ENCODE measurements around the gene DNAL4. TPM values are rescaled to one million over a fixed set of nuclear protein-coding genes. Genes with fewer than 3 reads are reported as not detected.

Gene DNAL4
- total RNA-seq, 1 donor from 2014 or later, result 46.9 TPM

DNA sequence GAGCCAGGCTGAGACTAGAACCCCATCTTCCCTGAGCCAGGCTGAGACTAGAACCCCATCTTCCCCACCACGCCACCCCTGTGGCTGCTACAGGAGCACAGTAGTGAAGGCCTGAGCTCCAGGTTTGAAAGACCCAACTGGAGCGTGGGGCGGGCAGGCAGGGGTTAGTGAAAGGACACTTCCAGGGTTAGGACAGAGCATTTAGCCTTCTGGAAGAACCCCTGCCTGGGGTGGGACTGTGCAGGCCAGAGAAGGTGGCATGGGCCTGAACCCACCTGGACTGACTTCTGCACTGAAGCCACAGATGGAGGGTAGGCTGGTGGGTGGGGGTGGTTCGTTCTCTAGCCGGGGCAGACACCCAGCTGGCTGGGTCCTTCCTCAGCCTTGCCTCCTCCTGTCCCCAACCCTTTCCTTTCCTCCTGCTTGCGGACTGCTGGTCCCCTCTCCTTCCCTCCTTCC, 62.2 kb downstream of the DNAL4 start:
- TF ChIP-seq, protein P1, sequence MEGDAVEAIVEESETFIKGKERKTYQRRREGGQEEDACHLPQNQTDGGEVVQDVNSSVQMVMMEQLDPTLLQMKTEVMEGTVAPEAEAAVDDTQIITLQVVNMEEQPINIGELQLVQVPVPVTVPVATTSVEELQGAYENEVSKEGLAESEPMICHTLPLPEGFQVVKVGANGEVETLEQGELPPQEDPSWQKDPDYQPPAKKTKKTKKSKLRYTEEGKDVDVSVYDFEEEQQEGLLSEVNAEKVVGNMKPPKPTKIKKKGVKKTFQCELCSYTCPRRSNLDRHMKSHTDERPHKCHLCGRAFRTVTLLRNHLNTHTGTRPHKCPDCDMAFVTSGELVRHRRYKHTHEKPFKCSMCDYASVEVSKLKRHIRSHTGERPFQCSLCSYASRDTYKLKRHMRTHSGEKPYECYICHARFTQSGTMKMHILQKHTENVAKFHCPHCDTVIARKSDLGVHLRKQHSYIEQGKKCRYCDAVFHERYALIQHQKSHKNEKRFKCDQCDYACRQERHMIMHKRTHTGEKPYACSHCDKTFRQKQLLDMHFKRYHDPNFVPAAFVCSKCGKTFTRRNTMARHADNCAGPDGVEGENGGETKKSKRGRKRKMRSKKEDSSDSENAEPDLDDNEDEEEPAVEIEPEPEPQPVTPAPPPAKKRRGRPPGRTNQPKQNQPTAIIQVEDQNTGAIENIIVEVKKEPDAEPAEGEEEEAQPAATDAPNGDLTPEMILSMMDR (IDR thresholded peaks at IDR 0.05; ENCODE audit: insufficient read depth, low read length, poor library complexity, severe bottlenecking), result no peak
- Histone ChIP-seq H3K27me3 (ENCODE audit: control insufficient read depth, insufficient read depth, low read length) (no peaks in the 10 kb centered on the region), H3K4me3 (ENCODE audit: low read depth, low read length) (no peak overlapping the region), H3K36me3 (ENCODE audit: control insufficient read depth, insufficient read depth, low read length) (peaks cover 7% of the 10 kb centered on the region)
- DNase-seq (ENCODE audit: low read depth), result no peak

GRCh38 chr22:38730411-38730871, 63.5 kb downstream of the DNAL4 start:
- TF ChIP-seq, protein P1 (IDR thresholded peaks at IDR 0.05; ENCODE audit: insufficient read depth, low read length, poor library complexity, severe bottlenecking), result no peak
- peaks cover 9% of the 10 kb centered on the region for H3K36me3 ChIP-seq (ENCODE audit: control insufficient read depth, insufficient read depth, low read length)
- no peaks in the 10 kb centered on the region for H3K27me3 ChIP-seq (ENCODE audit: control insufficient read depth, insufficient read depth, low read length)
- no peak overlapping the region for H3K4me3 ChIP-seq (ENCODE audit: low read depth, low read length)
- DNase-seq (ENCODE audit: low read depth), result no peak

DNA sequence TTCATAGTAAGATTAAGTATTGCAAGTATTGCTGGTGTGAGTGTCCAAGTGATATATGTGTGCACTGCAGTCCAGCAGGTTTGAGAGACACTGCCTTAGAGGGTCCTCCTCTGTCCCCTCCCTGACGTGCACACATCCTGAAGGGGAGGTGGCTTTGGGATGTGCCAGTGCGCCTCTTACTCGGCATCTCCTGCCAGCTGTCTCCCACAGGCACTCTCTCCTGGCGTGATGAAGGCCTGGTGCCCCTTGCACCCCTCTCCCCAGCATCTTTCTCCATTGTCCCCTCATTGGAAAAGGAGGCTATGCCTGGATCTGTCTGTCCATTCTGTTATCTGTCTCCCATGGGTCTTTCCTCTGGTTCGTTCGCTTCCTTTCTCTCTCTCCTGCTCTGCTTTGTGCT, 64.0 kb downstream of the DNAL4 start:
- H3K36me3 ChIP-seq (ENCODE audit: control insufficient read depth, insufficient read depth, low read length), result peaks cover 9% of the 10 kb centered on the region
- no peak for DNase-seq (ENCODE audit: low read depth)
- H3K4me3 ChIP-seq (ENCODE audit: low read depth, low read length), result no peak overlapping the region
- TF ChIP-seq, protein P1 (IDR thresholded peaks at IDR 0.05; ENCODE audit: insufficient read depth, low read length, poor library complexity, severe bottlenecking), result no peak
- H3K27me3 ChIP-seq (ENCODE audit: control insufficient read depth, insufficient read depth, low read length), result no peaks in the 10 kb centered on the region

DNA sequence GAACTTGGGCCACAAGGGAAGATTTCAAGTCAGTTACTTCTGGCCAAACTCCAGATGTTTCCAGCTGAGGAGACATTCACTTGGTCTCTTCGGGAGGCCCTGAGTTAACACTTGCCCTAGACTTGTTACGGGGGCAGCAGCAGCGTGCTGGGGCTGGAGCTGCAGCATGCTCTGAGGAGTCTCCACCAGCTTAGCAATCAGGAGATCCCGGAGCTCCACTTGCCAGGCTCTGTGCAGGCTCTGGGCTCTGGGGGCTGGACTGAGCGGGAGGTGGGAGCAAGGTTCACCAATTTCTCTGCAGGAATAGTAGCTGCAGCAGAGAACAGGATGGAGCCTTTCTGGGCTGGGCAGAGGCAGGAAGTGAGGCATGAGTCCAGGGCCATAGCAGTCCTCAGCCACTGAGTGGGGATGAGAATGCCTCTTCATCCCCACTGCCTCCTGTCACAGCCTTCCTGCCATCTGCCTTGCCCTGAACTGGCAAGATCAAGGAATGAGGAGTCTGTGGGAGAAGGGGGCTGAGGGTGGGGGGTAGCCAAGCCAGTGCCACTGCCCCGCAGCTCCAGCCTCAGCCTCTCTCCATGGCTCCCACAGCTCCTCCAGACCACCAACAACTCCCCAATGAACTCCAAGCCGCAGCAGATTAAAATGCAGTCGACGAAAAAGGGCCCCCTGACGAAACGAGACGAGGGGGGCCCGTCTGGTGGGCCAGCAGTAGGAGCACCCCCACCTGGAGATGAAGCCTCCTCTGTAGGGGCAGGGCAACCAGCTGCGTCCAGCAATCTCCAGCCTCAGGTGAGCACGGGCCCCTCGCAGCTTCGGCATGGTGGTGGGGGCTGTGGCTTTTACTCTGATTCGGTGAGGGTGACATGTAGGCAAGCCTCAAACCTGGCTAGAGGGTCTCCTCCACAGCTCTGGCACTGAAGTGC, 64.8 kb downstream of the DNAL4 start:
- no peak for DNase-seq (ENCODE audit: low read depth)
- TF ChIP-seq, protein P1 (IDR thresholded peaks at IDR 0.05; ENCODE audit: insufficient read depth, low read length, poor library complexity, severe bottlenecking), result no peak
- no peaks in the 10 kb centered on the region for H3K27me3 ChIP-seq (ENCODE audit: control insufficient read depth, insufficient read depth, low read length)
- H3K4me3 ChIP-seq (ENCODE audit: low read depth, low read length), result no peak overlapping the region
- H3K36me3 ChIP-seq (ENCODE audit: control insufficient read depth, insufficient read depth, low read length), result peaks cover 10% of the 10 kb centered on the region

Other genes starting within 250 kb of the DNAL4 start
- gene DMC1, start 224.0 kb downstream of the DNAL4 start, total RNA-seq, result 0.75 and 1.5 TPM in 2 replicates
- gene FAM227A, start 137.8 kb downstream of the DNAL4 start, total RNA-seq, result 2.3 and 5.8 TPM in 2 replicates
- 23.7 and 25.0 TPM in 2 replicates for gene CBY1, start 137.5 kb downstream of the DNAL4 start, total RNA-seq
- gene TOMM22, start 112.2 kb downstream of the DNAL4 start, total RNA-seq, result 56.4 and 76.7 TPM in 2 replicates
- gene JOSD1, start 93.2 kb downstream of the DNAL4 start, total RNA-seq, result 97.3 and 110 TPM in 2 replicates
- gene GTPBP1, start 88.2 kb downstream of the DNAL4 start, total RNA-seq, result 33.0 and 35.4 TPM in 2 replicates
- 84.5 and 105 TPM in 2 replicates for gene SUN2, start 38.1 kb downstream of the DNAL4 start, total RNA-seq
- gene NPTXR, start 49.9 kb upstream of the DNAL4 start, total RNA-seq, result 2.4 and 5.4 TPM in 2 replicates
- gene CBX6, start 78.1 kb upstream of the DNAL4 start, total RNA-seq, result 54.5 and 60.3 TPM in 2 replicates
- gene APOBEC3A, start 163.5 kb upstream of the DNAL4 start, total RNA-seq, result 0.34 and 1.0 TPM in 2 replicates
- gene APOBEC3B, start 188.2 kb upstream of the DNAL4 start, total RNA-seq, result 15.2 and 21.1 TPM in 2 replicates
- 8.9 and 10.2 TPM in 2 replicates for gene APOBEC3C, start 220.1 kb upstream of the DNAL4 start, total RNA-seq
- 0.84 TPM in 1 of 2 replicates, not detected in the other for gene APOBEC3D, start 227.0 kb upstream of the DNAL4 start, total RNA-seq
- gene APOBEC3F, start 246.7 kb upstream of the DNAL4 start, total RNA-seq, result 7.5 and 8.7 TPM in 2 replicates